Liver (tissue), 9 donors: ENCODE measurements around the gene FNTB. TPM values are rescaled to one million over a fixed set of nuclear protein-coding genes. Genes with fewer than 3 reads are reported as not detected.

Source experiments
- DNase-seq: peaks from one replicate; pipeline ENCODE4 v3.0.0-alpha.2; 2017; ENCODE audit warnings: low spot score
- H3K27ac ChIP-seq, 2 donors: one replicate each; pipeline ENCODE4 v1.7.0; 2013; ENCODE audit warnings: inconsistent platforms in 2 of 2, low read length in 2 of 2, control low read depth in 1 of 2, low read depth in 1 of 2, mild to moderate bottlenecking in 1 of 2
- H3K27me3 ChIP-seq, 4 donors: one replicate each; pipeline versions ENCODE4 v1.6.1 to v1.7.0; 2013; ENCODE audit warnings: low read length in 3 of 4, inconsistent platforms in 1 of 4, mild to moderate bottlenecking in 1 of 4, moderate library complexity in 1 of 4; ENCODE audit not compliant: control insufficient read depth in 4 of 4, insufficient read depth in 4 of 4
- H3K36me3 ChIP-seq, 4 donors: one replicate each; pipeline versions ENCODE4 v1.6.1 to v1.7.0; 2013; ENCODE audit warnings: low read length in 3 of 4, mild to moderate bottlenecking in 3 of 4, low read depth in 1 of 4, moderate library complexity in 1 of 4; ENCODE audit not compliant: control insufficient read depth in 4 of 4, insufficient read depth in 3 of 4
- H3K4me1 ChIP-seq, 4 donors: one replicate each; pipeline versions ENCODE4 v1.6.1 to v1.7.0; 2013; ENCODE audit warnings: low read length in 3 of 4, mild to moderate bottlenecking in 3 of 4, moderate library complexity in 1 of 4; ENCODE audit not compliant: control insufficient read depth in 4 of 4, insufficient read depth in 4 of 4
- H3K4me3 ChIP-seq, 3 donors: one replicate each; pipeline versions ENCODE4 v1.6.1 to v1.7.0; 2013; ENCODE audit warnings: low read length in 3 of 3, control low read depth in 1 of 3, low read depth in 1 of 3, mild to moderate bottlenecking in 1 of 3
- H3K9ac ChIP-seq, 2 donors: one replicate each; pipeline ENCODE4 v1.7.0; 2013; ENCODE audit warnings: low read length in 2 of 2, mild to moderate bottlenecking in 2 of 2, moderate library complexity in 2 of 2, control low read depth in 1 of 2, low read depth in 1 of 2
- H3K9me3 ChIP-seq, 4 donors: one replicate each; pipeline versions ENCODE4 v1.6.1 to v1.7.0; 2013; ENCODE audit warnings: low read length in 3 of 4; ENCODE audit not compliant: control insufficient read depth in 4 of 4
- EGR1 ChIP-seq, 2 donors: IDR thresholded peaks; 2 replicates each; pipeline ENCODE4 v1.6.1; 2016 to 2018; ENCODE audit warnings: antibody characterized with exemption in 2 of 2, low read depth in 2 of 2
- FOXA1 ChIP-seq: IDR thresholded peaks from 2 replicates; pipeline ENCODE4 v1.6.1; 2016; ENCODE audit warnings: antibody characterized with exemption
- FOXA2 ChIP-seq: IDR thresholded peaks from 2 replicates; pipeline ENCODE4 v1.6.1; 2016; ENCODE audit warnings: antibody characterized with exemption
- GABPA ChIP-seq, 2 donors: IDR thresholded peaks in 1 of 2; conservative IDR thresholded peaks in 1 of 2; 2 replicates each; pipeline ENCODE4 v1.6.1; 2016; ENCODE audit warnings: antibody characterized with exemption in 2 of 2, mild to moderate bottlenecking in 1 of 2, moderate library complexity in 1 of 2
- HNF4A ChIP-seq, 2 donors: conservative IDR thresholded peaks; 2 replicates each; pipeline ENCODE4 v1.6.1; 2016; ENCODE audit warnings: antibody characterized with exemption in 2 of 2, mild to moderate bottlenecking in 2 of 2
- HNF4G ChIP-seq: IDR thresholded peaks from 2 replicates; pipeline ENCODE4 v1.6.1; 2016; ENCODE audit warnings: antibody characterized with exemption
- JUND ChIP-seq, 2 donors: IDR thresholded peaks; 2 replicates each; pipeline ENCODE4 v1.6.1; 2016; ENCODE audit warnings: antibody characterized with exemption in 2 of 2
- NR2F2 ChIP-seq: IDR thresholded peaks from 2 replicates; pipeline ENCODE4 v1.6.1; 2016; ENCODE audit warnings: antibody characterized with exemption
- RAD21 ChIP-seq, 2 donors: IDR thresholded peaks; 2 replicates each; pipeline ENCODE4 v1.6.1; 2016; ENCODE audit warnings: antibody characterized with exemption in 2 of 2, mild to moderate bottlenecking in 2 of 2
- RXRA ChIP-seq, 2 donors: IDR thresholded peaks; 2 replicates each; pipeline ENCODE4 v1.6.1; 2017 to 2018; ENCODE audit warnings: antibody characterized with exemption in 2 of 2, mild to moderate bottlenecking in 1 of 2
- SP1 ChIP-seq: IDR thresholded peaks from 2 replicates; pipeline ENCODE4 v1.6.1; 2018; ENCODE audit warnings: antibody characterized with exemption, mild to moderate bottlenecking
- TAF1 ChIP-seq: conservative IDR thresholded peaks from 2 replicates; pipeline ENCODE4 v1.6.1; 2016; ENCODE audit warnings: antibody characterized with exemption, mild to moderate bottlenecking
- YY1 ChIP-seq: IDR thresholded peaks from 2 replicates; pipeline ENCODE4 v1.6.1; 2016; ENCODE audit warnings: antibody characterized with exemption, mild to moderate bottlenecking
- WGBS: extraction: QIAGEN DNeasy Blood & Tissue Kit; methylation state at CpG from one replicate; pipeline ENCODE4 v1.1.7; 2013; 5-methylcytosine and 5-hydroxymethylcytosine counted together
- polyA plus RNA-seq, 2 donors: library from polyadenylated mRNA; stranded (reverse) in 1 of 2; unstranded in 1 of 2; fragments of 200-250 nt in 1 of 2; fragments of >200 nt in 1 of 2; fragmentation: Nextera tagmentation in 1 of 2; extraction: Ambion mirVana in 1 of 2; gene quantifications; one replicate each; pipeline versions ENCODE4 v1.2.1 to v1.2.3, GENCODE V29; 2013 to 2015
- total RNA-seq, 2 donors: library from RNA; depleted of rRNA; stranded (reverse); fragments of >200 nt; gene quantifications; one replicate each; pipeline ENCODE4 v1.2.3, GENCODE V29; 2014
- TF ChIP-seq, protein P1 (sequence below): IDR thresholded peaks from 2 replicates; pipeline ENCODE4 v1.6.1; 2016; ENCODE audit warnings: antibody characterized with exemption
- TF ChIP-seq, protein P2 (sequence below): IDR thresholded peaks from 2 replicates; pipeline ENCODE4 v1.6.1; 2016; ENCODE audit warnings: antibody characterized with exemption, mild to moderate bottlenecking
- TF ChIP-seq, protein P3 (sequence below): IDR thresholded peaks from 2 replicates; pipeline ENCODE4 v1.6.1; 2016; ENCODE audit warnings: antibody characterized with exemption
- TF ChIP-seq, protein P4 (sequence below): fragments of 150-350 bp; IDR thresholded peaks from 2 replicates; pipeline ENCODE4 v1.5.1; 2017; ENCODE audit warnings: improper control_type of control experiment, low read depth, low read length; ENCODE audit not compliant: missing input control
- TF ChIP-seq, protein P5 (sequence below): IDR thresholded peaks from 2 replicates; pipeline ENCODE4 v1.6.1; 2016; ENCODE audit warnings: antibody characterized with exemption
- donor health status: healthy.
- donor health status: healthy.
- donor health status: healthy.
- donor health status: healthy.
- donor health status: healthy.

FNTB gene
- total and polyA plus RNA-seq, 4 donors, result 6.3 to 17.2 (median 9.0) TPM

DNA sequence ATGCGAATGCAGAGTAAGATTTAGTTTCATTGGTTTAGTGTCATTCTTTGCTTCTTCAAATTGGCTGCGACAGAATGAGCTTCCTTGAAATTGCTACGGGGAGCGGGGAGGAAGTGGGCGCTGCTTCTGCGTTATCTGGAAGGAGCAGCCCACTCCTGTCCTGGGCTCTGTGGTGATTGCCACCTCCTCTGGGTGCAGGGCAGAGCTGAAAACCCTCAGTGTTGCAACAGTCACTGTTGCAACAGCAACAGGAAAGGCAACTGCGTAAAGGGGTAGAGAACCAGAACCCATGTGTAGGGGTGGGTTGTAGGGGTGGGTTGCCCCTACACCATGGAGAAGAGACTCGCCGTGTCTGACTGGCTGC is 57.9 kb downstream of the FNTB start:
- Histone ChIP-seq H3K36me3 (peaks cover 4 to 22% (median 8%) of the 10 kb centered on the region in 4 donors), H3K27ac (peak overlapping the region; percentile 8 to 10), H3K4me3 (no peak overlapping the region), H3K27me3 (no peaks in the 10 kb centered on the region), H3K4me1 (no peaks in the 10 kb centered on the region), H3K9me3 (no peaks in the 10 kb centered on the region), H3K9ac (no peak overlapping the region)
- peak; percentile 75 for DNase-seq
- 83% methylated on average over 9 of the region's 9 CpGs for WGBS
- TF ChIP-seq, protein P1, sequence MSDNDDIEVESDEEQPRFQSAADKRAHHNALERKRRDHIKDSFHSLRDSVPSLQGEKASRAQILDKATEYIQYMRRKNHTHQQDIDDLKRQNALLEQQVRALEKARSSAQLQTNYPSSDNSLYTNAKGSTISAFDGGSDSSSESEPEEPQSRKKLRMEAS, result no peak
- no peak for TF ChIP-seq RAD21 (IDR thresholded peaks at IDR 0.05)
- no peak for TF ChIP-seq HNF4G
- no peak for TF ChIP-seq EGR1 (IDR thresholded peaks at IDR 0.05; ENCODE audit: low read depth in 2 of 2)
- no peak for TF ChIP-seq FOXA2
- no peak for TF ChIP-seq FOXA1
- TF ChIP-seq TAF1, result no peak
- no peak for TF ChIP-seq NR2F2
- no peak for TF ChIP-seq JUND (IDR thresholded peaks at IDR 0.05)
- no peak for TF ChIP-seq YY1
- TF ChIP-seq, protein P2, sequence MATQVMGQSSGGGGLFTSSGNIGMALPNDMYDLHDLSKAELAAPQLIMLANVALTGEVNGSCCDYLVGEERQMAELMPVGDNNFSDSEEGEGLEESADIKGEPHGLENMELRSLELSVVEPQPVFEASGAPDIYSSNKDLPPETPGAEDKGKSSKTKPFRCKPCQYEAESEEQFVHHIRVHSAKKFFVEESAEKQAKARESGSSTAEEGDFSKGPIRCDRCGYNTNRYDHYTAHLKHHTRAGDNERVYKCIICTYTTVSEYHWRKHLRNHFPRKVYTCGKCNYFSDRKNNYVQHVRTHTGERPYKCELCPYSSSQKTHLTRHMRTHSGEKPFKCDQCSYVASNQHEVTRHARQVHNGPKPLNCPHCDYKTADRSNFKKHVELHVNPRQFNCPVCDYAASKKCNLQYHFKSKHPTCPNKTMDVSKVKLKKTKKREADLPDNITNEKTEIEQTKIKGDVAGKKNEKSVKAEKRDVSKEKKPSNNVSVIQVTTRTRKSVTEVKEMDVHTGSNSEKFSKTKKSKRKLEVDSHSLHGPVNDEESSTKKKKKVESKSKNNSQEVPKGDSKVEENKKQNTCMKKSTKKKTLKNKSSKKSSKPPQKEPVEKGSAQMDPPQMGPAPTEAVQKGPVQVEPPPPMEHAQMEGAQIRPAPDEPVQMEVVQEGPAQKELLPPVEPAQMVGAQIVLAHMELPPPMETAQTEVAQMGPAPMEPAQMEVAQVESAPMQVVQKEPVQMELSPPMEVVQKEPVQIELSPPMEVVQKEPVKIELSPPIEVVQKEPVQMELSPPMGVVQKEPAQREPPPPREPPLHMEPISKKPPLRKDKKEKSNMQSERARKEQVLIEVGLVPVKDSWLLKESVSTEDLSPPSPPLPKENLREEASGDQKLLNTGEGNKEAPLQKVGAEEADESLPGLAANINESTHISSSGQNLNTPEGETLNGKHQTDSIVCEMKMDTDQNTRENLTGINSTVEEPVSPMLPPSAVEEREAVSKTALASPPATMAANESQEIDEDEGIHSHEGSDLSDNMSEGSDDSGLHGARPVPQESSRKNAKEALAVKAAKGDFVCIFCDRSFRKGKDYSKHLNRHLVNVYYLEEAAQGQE, result no peak
- TF ChIP-seq GABPA (IDR thresholded peaks at IDR 0.05 in 1 of 2, conservative IDR thresholded peaks at IDR 0.05 in 1 of 2), result no peak

DNA sequence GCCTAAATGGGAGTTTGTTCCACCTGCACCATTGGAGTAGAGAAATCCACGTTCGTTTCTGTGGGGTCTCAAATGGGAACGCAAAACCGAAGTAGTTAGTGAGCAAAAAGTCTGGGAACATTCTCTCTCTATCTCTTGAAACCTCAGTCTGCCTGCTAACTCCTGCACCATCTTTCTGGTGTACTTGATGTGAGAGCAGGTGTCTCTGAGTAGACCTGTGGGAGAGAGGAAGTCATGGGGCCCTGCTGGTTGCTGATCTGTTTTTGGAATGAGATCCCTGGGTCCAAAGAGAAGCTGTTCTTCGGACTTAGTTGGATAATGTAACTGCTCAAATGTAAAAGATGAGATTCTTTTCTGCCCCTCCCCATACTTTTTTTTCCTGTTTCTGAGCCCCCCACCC is 58.3 kb downstream of the FNTB start:
- Histone ChIP-seq H3K4me1 (no peaks in the 10 kb centered on the region), H3K9me3 (no peaks in the 10 kb centered on the region), H3K9ac (no peak overlapping the region), H3K27me3 (no peaks in the 10 kb centered on the region), H3K4me3 (no peak overlapping the region), H3K27ac (no peak overlapping the region), H3K36me3 (peaks cover 4 to 22% (median 8%) of the 10 kb centered on the region in 4 donors)
- no peak for DNase-seq
- 89% methylated on average over 5 of the region's 5 CpGs for WGBS
- TF ChIP-seq YY1, result no peak
- TF ChIP-seq HNF4G, result no peak
- TF ChIP-seq FOXA2, result no peak
- TF ChIP-seq, protein P3, sequence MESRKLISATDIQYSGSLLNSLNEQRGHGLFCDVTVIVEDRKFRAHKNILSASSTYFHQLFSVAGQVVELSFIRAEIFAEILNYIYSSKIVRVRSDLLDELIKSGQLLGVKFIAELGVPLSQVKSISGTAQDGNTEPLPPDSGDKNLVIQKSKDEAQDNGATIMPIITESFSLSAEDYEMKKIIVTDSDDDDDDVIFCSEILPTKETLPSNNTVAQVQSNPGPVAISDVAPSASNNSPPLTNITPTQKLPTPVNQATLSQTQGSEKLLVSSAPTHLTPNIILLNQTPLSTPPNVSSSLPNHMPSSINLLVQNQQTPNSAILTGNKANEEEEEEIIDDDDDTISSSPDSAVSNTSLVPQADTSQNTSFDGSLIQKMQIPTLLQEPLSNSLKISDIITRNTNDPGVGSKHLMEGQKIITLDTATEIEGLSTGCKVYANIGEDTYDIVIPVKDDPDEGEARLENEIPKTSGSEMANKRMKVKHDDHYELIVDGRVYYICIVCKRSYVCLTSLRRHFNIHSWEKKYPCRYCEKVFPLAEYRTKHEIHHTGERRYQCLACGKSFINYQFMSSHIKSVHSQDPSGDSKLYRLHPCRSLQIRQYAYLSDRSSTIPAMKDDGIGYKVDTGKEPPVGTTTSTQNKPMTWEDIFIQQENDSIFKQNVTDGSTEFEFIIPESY, result no peak
- TF ChIP-seq, protein P2, result no peak
- no peak for TF ChIP-seq EGR1 (IDR thresholded peaks at IDR 0.05; ENCODE audit: low read depth in 2 of 2)
- no peak for TF ChIP-seq RXRA (IDR thresholded peaks at IDR 0.05)
- no peak for TF ChIP-seq JUND (IDR thresholded peaks at IDR 0.05)
- TF ChIP-seq, protein P1, result no peak
- TF ChIP-seq, protein P4, sequence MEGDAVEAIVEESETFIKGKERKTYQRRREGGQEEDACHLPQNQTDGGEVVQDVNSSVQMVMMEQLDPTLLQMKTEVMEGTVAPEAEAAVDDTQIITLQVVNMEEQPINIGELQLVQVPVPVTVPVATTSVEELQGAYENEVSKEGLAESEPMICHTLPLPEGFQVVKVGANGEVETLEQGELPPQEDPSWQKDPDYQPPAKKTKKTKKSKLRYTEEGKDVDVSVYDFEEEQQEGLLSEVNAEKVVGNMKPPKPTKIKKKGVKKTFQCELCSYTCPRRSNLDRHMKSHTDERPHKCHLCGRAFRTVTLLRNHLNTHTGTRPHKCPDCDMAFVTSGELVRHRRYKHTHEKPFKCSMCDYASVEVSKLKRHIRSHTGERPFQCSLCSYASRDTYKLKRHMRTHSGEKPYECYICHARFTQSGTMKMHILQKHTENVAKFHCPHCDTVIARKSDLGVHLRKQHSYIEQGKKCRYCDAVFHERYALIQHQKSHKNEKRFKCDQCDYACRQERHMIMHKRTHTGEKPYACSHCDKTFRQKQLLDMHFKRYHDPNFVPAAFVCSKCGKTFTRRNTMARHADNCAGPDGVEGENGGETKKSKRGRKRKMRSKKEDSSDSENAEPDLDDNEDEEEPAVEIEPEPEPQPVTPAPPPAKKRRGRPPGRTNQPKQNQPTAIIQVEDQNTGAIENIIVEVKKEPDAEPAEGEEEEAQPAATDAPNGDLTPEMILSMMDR, result no peak
- TF ChIP-seq, protein P5, sequence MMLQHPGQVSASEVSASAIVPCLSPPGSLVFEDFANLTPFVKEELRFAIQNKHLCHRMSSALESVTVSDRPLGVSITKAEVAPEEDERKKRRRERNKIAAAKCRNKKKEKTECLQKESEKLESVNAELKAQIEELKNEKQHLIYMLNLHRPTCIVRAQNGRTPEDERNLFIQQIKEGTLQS, result no peak
- TF ChIP-seq GABPA (IDR thresholded peaks at IDR 0.05 in 1 of 2, conservative IDR thresholded peaks at IDR 0.05 in 1 of 2), result no peak
- no peak for TF ChIP-seq NR2F2
- TF ChIP-seq FOXA1, result no peak
- TF ChIP-seq SP1, result no peak
- no peak for TF ChIP-seq HNF4A (conservative IDR thresholded peaks at IDR 0.05)
- no peak for TF ChIP-seq TAF1
